HG03060 (cell line): ENCODE data around the gene LAPTM5.

ENCODE experiments used
- ATAC-seq: cut with Tn5 transposase; IDR thresholded peaks from one replicate; pipeline ENCODE4 v1.9.1; 2021; ENCODE audit warnings: low read depth, moderate number of reproducible peaks; ENCODE audit not compliant: unreplicated experiment

The LAPTM5 gene

DNA sequence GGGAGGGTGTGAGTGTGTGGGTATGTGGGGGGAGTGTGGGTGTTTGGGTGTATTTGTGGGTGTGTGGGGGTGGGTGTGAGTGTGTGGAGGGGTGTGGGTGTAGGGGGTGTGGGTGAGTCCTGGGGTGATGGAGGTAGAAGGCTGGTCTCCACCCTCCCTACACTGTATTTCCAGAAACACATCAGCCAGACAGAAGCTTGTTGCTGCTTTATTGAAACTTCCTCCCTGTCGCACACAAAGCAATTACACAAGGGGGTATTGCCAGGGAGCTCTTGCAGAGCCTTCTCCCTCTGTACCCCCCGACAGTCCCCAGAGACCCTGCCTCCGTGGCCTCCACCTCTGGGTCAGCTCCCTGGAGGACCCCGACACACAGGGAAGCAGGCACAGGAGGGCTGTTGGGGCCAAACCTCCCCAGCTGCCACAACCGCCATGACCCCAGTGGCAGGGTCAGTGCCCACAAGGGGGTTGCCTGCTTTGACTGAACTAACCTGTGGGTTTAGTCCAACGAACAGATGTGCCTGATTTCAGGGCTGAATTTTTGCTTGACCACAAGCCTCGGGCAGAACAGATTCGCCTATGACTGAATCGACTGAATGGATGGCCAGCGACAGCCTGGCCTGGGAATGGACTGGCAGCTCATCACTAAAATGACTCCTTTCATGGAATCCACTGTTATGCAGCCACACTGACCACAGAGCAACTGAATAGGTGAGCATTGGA, 25.1 kb downstream of the LAPTM5 start:
- peak; percentile 40 for ATAC-seq

DNA sequence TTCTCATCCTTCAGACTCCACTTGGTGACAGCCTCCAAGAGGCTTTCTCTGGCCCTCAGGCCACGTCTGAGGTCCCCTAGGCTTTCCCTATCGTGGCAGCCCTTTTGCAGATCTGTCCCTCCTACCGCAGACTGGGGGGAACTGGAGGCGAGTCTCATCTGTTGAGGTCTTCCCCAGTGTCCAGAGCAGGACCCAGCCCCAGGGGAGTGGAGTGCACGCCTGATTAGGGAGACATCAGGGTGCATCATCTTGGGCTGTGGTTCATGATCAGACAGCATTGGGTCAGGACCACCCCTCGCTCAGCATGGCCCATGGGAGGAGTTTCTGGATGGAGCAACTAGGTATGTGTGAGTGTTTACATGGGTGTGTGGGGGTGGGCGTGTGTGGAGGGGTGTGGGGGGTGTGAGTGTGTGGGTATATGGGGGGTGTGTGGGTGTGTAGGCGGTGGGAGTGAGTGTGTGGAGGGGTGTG, 25.7 kb downstream of the LAPTM5 start:
- no peak for ATAC-seq

DNA sequence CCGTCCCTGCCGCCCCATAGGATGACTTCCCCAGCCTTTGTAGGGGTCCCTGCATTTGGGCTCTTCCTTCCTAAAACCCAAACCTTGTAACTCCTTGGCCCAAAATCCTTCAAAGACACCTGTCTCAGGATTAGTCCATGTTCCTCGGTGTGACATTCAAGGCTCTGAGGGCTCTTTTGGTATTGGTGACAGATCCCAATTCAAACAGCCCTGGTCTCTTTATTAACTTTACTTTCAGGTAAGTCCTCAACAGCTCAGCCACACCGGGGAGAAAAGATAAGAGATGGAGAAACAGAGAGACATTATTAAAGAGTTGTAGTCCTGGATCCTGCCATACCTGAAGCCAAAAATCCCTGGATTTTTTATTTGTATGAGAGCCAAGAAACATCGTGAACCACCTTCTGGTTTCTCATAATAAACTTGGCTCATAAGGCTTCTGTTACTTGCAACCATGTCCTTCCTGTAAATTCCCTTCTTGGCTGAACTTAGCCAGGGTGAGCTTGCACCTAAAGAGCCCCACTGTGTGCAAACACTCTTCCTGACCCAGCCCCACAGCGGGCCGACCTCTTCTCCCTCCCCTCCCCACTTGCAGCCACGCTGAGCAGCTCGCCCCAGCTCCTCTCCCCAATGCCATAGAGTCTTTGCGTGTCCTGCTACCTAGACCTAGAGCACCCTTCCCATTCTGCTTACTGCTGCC, 26.3 kb downstream of the LAPTM5 start:
- ATAC-seq: no peak

DNA sequence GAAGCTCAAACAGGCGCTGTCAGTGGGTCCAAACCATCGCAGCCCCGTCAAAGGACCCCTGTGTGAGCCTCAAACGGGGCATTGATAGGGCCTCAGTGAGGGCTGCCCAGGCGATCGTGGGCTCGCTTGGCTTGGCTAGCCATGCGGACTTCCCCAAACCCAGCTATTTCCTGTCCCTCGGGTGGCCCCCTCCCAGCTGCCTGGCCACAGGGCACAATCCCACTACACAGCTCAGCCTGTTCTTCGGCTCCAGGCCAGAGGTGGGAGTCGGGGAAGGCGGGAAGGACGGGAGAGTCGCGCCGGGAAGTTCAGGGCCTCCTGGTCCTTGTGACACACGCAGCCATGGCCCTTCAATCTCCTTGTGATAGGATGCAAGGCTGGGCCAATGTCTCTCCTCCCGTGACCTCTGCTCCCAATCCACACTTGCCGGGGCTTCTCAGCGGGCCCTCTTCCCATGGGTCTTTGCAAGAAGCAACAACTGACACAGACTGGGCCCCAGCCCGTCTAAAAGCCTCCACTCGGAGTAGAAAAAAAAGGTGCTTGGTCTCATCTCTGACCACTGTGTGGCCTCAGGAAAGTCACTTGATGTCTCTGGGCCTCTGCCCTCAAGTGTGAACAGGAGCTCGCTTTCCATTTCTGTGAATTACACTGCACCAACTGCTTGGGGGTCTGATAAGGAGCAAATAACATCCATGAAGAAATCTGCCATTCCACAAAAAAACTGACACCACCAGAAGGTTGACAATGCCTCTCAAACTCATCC, 27.0 kb downstream of the LAPTM5 start:
- no peak for ATAC-seq

DNA sequence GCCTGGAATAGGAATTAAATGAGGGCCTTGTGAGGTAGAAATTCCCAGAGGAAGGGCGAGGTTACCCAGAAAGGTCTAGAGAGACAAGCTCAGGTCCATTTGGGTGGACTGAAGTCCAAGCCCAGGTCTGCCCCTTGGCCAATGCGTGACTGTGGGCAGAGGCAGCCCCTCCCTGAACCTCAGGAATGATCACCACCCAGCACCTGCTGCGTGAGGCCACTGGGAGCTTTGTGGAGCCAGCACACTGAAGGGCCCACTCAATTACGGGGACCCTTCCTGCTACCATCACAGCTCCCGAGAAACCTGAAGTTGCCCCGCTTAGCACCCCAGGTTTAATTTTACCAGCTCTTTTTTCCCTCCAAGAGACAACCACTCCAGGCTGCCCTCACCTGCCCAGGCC, 27.7 kb downstream of the LAPTM5 start:
- ATAC-seq: no peak

DNA sequence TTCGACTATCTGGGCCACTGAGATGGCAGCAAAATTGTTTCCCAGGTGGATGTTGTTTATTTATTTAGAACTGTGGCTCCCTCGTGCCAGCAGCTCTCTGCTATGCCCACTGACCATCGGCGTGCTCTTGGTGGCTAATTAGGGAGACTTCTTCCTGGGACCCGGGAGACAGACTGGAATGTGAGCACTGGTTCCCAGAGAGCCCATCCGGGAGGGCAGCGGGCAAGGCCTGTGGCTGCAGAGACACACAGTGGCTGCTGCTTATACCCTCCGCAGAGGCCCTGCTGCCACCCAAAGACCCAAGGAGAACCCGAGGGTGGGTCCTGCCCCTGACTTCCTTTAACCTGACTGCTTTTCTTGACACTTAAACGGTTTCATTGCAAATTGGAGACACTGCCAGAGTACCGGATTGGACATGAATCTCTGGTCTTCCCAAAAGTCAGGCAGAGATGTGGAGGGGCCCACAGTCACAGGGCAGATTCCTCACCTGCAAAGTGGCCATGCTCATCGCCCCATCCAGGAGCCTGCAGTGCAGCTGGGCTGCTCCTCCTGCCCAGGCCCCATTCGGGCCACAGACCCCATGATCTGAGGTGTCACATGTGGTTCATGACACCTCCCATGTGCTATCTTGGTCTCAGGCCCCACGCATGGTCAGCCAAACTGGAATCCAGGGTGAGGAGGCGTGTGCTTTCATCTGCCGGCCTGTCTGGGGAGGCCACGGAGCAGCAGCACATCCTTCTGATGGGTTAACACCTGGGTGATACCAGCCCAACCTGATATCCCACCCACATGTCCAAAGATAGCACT, 28.5 kb downstream of the LAPTM5 start:
- ATAC-seq: no peak

DNA sequence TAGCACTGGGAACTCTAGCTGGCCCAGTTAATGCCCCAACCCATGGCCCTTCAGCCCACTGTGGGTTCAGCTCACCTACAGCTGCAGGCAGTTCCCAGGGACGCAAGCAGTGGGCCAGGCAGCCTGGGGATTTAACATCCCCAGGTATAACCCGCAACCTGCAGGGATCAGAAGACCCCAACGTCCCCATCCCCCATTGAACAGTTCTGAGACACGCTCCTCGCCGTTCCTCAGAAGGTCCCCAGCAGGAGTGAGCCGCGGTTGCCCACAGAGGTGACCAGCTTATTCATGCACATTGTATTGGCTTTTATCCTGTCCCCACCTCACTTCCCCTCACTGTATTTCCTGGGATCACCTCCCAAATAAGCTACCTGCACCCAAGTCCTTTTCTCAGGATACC, 29.2 kb downstream of the LAPTM5 start:
- no peak for ATAC-seq

DNA sequence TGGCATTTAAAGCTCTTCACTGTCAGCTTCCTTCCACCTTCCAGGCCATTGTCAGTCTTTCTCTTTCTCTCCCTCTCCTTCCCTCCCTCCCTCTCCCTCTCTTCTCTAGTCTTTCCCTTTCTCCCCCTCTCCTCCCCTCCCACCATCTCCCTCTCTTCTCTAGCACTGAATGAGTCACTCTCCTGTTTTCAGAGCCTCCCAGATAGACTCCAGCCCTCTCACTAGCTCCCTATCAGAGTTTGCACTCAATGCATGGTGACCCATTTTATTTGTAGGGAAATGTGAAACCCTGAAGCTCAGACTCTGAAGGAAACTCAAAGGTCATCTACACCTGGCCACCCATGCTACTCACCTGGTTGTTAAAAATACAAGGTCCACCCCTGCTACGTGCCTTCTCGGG, 29.8 kb downstream of the LAPTM5 start:
- no peak for ATAC-seq

DNA sequence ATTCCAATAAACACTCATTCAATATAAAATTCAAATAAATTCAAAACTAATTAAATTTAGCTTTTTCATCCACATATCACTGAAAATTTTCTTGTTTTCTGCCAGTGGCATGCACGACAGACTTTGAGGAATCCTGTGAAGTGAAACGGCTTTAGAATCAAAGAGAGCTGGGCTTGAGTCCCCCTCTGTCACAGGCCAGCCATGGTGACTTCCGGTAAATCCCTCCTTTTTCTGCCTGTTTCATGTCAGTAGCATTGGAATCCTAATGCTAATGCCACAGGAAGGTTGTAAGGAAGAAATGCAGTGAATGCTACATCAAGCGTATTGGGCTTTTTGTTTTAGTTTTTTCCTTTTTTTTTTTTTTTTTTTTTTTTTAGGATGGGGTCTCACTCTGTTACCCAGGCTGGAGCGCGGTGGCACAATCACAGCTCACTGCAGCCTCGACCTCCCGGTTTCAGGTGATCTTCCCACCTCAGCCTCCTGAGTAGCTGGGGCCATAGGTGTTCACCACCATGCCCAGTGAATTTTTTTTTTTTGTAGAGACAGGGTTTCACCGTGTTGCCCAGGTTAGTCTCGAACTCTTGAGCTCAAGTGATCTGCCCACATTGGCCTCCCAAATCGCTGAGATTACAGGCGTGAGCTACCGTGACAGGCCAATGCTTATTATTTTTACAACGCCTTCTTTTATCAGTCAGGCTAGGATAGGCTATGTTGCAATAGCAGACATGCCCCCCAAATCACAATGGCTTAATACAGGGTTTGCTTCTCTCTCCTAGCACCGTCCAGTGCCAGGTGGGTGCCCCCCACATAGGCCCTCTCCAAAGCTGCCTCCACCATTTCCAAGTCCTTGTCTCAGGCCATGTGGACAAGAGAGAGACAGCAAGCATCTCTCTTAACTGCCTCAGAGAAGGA, 30.5 kb downstream of the LAPTM5 start:
- ATAC-seq: no peak

DNA sequence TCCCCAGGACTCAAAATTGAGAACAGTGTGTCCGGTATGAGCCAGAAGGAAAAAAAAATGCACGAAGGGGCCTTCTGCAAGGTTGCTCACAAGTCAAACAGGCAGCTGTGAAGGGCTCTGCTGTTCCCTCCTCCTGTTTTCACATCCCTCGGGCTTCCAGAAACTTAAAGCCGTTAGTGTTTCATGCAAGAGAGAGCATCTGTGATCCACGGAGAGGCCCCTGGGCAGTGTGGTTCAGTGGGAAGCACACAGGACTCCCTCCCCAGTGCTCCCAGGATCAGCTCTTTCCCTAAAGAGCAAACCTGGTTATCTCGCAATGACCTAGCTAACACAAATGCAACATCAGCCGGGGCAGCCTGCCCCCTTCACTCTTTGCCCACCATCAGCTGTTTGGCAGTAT, 31.3 kb downstream of the LAPTM5 start:
- no peak for ATAC-seq

DNA sequence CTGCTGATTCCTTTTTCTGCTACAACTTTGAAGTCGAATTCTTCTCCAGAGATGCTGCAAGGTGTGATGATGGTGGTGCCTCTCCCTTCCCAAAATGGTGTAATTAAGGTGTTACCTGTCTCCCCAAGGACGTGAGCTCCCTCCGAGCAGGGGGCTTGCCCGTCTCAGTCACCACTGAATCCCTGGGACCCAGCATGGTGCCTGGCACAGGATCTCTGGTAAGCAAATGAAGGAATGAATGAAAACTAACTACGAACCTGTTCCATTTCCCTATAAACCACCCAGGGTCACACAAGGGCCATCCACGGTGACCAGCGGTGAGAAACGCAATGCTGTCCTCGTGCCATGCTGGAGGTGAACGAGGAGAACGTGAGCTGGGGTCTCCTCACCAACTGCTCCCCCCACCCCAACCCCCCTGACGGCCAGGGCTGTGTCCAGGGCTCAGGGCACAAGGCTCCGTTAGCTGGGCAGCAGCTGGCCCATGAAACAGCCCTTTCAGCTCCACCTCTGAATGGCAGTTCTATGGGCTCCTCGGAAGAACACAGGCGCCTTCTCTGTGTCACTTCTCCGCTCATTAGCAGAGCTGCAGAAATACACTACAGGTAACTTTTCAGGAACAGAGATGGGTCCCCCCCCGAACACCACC, 32.0 kb downstream of the LAPTM5 start:
- no peak for ATAC-seq

DNA sequence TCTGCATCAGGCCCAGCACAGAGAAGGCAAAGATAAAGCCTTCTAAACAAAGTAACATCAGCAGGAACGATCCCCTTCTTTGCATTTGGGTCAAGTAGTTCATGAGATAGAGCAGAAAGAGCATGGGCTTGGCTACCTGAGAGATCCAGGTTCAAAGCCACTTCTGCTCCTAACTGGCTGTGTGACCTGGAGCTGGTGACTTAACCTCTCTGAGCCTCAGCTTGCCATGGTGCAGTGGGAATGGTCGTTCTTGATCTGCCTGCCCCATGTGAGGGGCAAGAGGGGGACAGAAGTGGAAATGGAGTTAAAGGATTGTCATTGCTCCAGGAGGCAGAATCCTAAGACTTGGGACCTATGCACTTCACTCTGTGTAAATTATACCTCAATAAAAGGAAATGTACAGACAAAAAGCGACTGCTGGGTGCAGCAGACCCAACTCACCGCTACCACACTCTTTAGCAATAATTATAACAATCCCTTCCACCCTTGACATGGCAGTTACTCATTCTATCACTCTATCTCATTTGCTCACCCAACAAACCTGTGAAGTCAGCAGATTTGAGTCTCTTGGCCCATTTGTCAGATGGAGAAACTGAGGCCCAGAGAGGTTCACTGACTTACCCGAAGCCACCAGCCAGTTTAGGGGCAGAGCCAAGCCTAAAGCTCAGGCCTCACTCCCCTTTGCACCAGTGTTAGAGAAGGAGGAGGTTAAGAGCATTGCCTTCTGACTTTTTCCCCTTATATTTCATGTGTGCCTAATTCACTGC, 32.7 kb downstream of the LAPTM5 start:
- no peak for ATAC-seq

DNA sequence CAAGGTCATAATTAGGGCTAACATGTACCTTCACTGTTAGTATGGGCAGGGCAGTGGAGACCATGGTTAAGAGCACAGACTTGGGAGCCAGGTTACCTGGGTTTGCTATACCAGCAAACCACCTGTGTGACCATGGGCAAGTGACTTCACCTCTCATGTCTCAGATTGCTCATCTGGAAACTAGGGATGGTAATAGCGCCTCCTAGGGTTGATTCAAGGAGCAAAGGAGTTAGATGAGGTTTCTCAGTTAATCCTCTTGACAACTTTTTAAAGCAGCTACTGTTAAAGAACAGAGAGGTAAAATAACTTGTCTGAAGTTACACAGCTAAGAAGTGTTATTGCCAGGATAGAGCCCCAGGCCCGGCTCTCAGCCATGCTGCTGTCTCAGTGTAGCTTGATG, 33.4 kb downstream of the LAPTM5 start:
- ATAC-seq: no peak

DNA sequence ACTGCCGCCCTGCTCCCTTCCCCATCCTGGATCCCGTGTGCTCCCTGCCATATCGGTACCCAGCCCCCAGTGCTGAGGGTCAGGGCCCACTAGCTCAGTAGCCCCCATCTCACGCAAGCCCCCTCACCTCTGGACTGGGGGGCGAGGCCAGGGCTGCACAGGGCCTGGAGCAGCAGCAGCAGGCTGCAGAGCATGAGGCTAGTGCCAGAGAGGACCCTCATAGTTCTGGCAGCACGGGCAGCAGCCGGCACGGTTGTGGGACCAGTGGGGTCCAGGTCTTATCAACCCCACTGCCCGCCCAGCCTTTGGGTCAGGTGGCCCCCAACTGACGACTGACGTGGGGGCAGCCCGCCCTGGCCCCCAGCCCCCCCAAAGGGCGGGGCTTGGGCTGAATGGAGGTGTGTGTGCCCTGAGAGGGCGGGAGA, 34.2 kb downstream of the LAPTM5 start, which contains the start of gene MATN1:
TSS of gene MATN1 (minus strand) at position 255 of the 425 bp plus-strand sequence. CDS start at position 221, 34 bp downstream.
- no peak for ATAC-seq

DNA sequence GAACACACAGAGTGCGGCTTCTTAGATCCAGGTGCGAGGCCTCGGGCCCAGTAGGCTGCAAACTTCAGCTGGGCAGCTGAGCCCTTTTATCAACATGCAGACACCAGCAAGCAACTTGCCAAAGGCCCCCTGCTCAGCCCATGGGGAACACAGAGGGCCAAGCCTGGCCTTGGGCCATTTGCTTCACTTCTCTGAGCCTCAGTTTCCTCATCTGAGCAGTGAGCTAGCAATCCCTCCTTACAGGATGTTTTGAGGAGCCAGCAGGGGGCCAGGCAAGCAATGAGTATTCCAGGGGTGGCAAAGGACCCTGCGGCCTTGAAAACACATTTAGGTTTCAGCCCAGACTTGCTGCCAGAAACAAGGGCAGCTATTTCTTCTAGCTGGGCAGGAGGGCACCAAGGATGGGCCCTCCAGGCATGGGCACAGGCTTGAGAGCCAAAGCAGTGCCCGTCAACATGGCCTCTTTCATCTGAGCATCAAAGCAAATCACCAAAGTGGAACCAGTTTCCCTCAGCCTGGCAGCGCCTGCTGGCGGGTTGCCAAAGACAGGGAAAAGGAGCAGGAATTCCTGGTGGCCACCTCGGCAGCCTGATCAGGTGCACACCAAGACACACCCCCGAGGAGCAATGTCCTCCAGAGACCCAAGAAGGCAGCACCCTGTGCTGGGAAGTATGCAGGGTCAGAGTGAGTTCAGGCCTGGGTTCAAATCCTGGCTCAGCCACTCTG, 35.6 kb downstream of the LAPTM5 start:
- no peak for ATAC-seq

DNA sequence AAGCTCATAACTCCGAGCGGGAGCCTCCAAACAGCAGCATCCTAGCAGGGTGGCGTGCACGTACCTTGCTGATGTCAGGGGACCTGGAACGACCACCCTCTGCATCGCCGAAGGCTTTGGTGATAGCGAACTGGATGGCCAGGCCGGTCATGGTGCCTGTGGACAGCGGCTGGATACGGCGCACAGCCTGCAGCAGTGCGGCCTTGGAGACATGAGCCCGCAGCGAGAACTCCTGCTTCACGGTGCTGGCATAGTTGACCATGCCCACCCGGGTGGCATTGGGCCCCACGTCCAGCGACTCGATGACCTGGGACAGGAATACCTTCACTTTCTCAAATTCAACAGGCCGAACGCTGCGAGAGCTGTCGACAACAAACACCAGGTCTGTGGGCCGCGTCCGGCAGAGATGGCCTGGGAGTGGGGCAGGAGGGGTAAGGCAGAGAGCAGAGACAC, 36.2 kb downstream of the LAPTM5 start:
- ATAC-seq: no peak
